Measurements from ENCODE around the gene PCBP2.
"Not testable (repeated sequence)": the region's sequence is repeated elsewhere in the genome, so short reads cannot be mapped to it uniquely, and the experiment has no call there.

GRCh38 chr12:53422247-53422646, 29.7 kb upstream of the PCBP2 start:
- TF ChIP-seq, protein P1, sequence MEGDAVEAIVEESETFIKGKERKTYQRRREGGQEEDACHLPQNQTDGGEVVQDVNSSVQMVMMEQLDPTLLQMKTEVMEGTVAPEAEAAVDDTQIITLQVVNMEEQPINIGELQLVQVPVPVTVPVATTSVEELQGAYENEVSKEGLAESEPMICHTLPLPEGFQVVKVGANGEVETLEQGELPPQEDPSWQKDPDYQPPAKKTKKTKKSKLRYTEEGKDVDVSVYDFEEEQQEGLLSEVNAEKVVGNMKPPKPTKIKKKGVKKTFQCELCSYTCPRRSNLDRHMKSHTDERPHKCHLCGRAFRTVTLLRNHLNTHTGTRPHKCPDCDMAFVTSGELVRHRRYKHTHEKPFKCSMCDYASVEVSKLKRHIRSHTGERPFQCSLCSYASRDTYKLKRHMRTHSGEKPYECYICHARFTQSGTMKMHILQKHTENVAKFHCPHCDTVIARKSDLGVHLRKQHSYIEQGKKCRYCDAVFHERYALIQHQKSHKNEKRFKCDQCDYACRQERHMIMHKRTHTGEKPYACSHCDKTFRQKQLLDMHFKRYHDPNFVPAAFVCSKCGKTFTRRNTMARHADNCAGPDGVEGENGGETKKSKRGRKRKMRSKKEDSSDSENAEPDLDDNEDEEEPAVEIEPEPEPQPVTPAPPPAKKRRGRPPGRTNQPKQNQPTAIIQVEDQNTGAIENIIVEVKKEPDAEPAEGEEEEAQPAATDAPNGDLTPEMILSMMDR (IDR thresholded peaks at IDR 0.05), result not testable (repeated sequence)
- not testable (repeated sequence) for TF ChIP-seq EZH2, EZH2phosphoT487 (IDR thresholded peaks at IDR 0.05)
